IPS-20b (cell line): ENCODE data around the gene GLRA1.
"Not testable (repeated sequence)": the region's sequence is repeated elsewhere in the genome, so short reads cannot be mapped to it uniquely, and the experiment has no call there.

Experiments
- H3K27ac ChIP-seq: one replicate; pipeline ENCODE4 v1.5.1; 2013; ENCODE audit warnings: low read length
- H3K27me3 ChIP-seq: 2 replicates; pipeline ENCODE4 v1.6.1; 2013; ENCODE audit warnings: mild to moderate bottlenecking, low read length, inconsistent platforms; ENCODE audit not compliant: insufficient read depth
- H3K36me3 ChIP-seq: 2 replicates; pipeline ENCODE4 v1.6.1; 2013; ENCODE audit warnings: low read depth, mild to moderate bottlenecking, inconsistent platforms, low read length, moderate library complexity; ENCODE audit not compliant: insufficient read depth
- H3K4me1 ChIP-seq: 2 replicates; pipeline ENCODE4 v1.6.1; 2013; ENCODE audit warnings: mild to moderate bottlenecking, control low read depth, inconsistent platforms, low read length, moderate library complexity; ENCODE audit not compliant: insufficient read depth
- H3K4me3 ChIP-seq: 2 replicates; pipeline ENCODE4 v1.5.1; 2013; ENCODE audit warnings: mild to moderate bottlenecking, low read length, inconsistent platforms
- H3K9ac ChIP-seq: 2 replicates; pipeline ENCODE4 v1.6.1; 2013; ENCODE audit warnings: low read depth, mild to moderate bottlenecking, inconsistent platforms, low read length, moderate library complexity
- H3K9me3 ChIP-seq: 2 replicates; pipeline ENCODE4 v1.6.1; 2013; ENCODE audit warnings: mild to moderate bottlenecking, low read depth, low read length, inconsistent platforms; ENCODE audit not compliant: insufficient read depth

Gene GLRA1

DNA sequence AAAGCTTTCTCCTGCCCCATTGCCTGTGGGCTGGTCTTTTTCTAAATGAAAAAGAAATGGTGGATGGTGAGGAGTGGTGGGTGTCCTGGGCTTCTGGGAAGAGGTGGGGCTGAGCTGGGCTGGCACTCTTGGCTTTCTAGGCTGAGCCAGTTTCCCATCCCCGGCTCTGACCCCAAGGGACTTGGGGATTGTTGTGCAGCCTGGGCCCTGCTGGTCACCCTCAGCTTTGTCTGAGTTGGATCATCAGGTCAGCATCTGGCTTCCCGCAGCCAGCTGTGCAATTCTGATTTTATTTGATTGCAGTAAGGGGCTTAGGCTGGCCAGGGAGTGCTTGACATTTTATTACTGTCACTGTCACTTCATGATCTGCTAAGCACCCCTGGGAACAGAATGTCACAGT is 25.3 kb downstream of the GLRA1 start:
- Histone ChIP-seq H3K9me3 (no peaks in the 10 kb centered on the region), H3K27ac (no peak overlapping the region), H3K36me3 (no peaks in the 10 kb centered on the region), H3K9ac (no peak overlapping the region), H3K4me3 (no peak overlapping the region), H3K4me1 (peaks cover 17% of the 10 kb centered on the region), H3K27me3 (peaks cover 71% of the 10 kb centered on the region)

DNA sequence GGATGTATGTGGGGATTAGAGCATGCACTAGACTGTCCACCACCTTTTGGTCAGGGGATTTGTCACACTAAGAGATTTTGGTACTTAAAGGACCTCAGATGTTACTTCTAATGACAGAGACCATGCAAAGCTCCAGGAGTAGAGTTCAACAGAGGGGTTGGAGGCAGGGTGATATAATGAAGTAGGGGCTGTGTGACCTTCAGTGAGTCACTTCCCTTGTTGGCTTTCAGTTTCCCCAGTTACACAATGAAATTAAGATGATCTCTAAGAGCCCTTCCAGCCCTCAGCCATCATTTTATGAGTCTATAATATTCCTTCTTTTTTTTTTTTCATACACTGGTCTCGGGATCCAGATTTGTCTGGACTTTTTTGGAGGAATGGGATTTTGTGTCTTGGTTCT is 26.8 kb downstream of the GLRA1 start:
- Histone ChIP-seq H3K9ac (no peak overlapping the region), H3K4me1 (peaks cover 4% of the 10 kb centered on the region), H3K9me3 (no peaks in the 10 kb centered on the region), H3K27me3 (peaks cover 56% of the 10 kb centered on the region), H3K27ac (no peak overlapping the region), H3K4me3 (no peak overlapping the region), H3K36me3 (no peaks in the 10 kb centered on the region)

DNA sequence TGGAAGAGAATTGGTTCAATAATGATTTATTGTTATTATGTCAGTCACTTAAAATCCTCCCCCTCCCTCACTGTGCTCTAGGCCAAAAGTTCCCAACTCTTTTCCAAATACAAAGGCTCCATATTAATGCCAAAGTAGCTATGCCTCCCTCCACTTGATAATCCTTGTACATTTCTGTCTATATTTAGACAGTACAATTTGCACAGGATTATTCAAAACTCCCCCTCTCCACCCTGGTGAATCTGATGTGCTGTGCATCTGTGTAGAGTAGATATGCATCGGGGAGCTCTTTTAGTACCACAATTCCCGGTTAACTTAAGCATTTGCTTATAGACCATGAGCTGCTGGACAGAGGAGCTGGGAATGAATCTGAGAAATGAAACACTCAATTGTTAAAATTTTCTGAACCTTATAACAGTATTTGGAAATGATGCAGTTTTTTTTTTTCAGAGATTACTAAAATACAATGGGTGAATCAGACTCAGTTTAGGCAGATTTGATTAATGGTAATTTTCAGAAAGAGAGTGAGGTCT is 27.6 kb downstream of the GLRA1 start:
- Histone ChIP-seq H3K36me3 (no peaks in the 10 kb centered on the region), H3K27me3 (peaks cover 48% of the 10 kb centered on the region), H3K4me3 (no peak overlapping the region), H3K9me3 (no peaks in the 10 kb centered on the region), H3K27ac (no peak overlapping the region), H3K4me1 (no peaks in the 10 kb centered on the region; the same call in 1 of the 2 replicates), H3K9ac (no peak overlapping the region)

GRCh38 chr5:151896031-151896691 is 28.5 kb downstream of the GLRA1 start:
- Histone ChIP-seq H3K4me3 (no peak overlapping the region), H3K27ac (no peak overlapping the region), H3K36me3 (no peaks in the 10 kb centered on the region), H3K27me3 (peaks cover 39% of the 10 kb centered on the region), H3K9me3 (no peaks in the 10 kb centered on the region), H3K4me1 (no peaks in the 10 kb centered on the region; the same call in 1 of the 2 replicates), H3K9ac (no peak overlapping the region)

- H3K36me3 ChIP-seq: no peaks in the 10 kb centered on the region
- no peak overlapping the region for H3K9ac ChIP-seq
- no peak overlapping the region for H3K27ac ChIP-seq
- no peaks in the 10 kb centered on the region; the same call in 1 of the 2 replicates for H3K4me1 ChIP-seq
- no peak overlapping the region for H3K4me3 ChIP-seq
- H3K9me3 ChIP-seq: no peaks in the 10 kb centered on the region
- H3K27me3 ChIP-seq: peaks cover 34% of the 10 kb centered on the region
These were observed 29.0 kb downstream of the GLRA1 start for GRCh38 chr5:151895660-151896030.

DNA sequence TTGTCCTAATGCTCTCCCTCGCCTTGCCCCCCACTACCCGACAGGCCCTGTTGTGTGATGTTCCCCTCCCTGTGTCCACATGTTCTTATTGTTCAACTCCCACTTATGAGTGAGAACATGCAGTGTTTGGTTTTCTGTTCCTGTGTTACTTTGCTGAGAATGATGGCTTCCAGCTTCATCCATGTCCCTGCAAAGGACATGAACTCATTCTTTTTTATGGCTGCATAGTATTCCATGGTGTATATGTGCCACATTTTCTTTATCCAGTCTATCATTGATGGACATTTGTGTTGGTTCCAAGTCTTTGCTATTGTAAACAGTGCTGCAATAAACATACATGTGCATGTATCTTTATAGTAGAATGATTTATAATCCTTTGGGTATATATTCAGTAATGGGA is 31.2 kb downstream of the GLRA1 start:
- not testable (repeated sequence) for H3K27ac ChIP-seq, H3K36me3 ChIP-seq, H3K9ac ChIP-seq, H3K4me1 ChIP-seq, H3K4me3 ChIP-seq, H3K9me3 ChIP-seq
- H3K27me3 ChIP-seq: peaks cover 12% of the 10 kb centered on the region

DNA sequence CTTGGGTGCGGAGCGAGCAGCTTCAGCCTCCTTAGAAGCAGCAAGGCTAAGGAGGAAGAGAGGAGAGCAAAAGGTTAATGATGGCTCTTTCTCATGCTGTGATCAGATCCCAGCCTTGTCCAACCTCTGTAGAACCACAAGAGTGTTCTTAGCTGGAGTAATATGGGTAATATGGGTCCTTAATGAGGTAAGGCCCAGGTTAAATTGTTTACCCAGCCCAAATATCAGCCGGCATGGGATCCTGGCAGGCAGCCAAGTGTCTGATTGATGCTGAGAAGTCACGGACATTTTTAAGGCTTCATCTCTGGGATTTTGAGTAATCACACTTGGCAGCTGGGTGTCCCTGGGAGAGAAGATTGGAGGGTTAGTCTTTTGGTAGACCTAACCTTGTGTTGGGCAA is 32.3 kb downstream of the GLRA1 start:
- Histone ChIP-seq H3K9me3 (no peaks in the 10 kb centered on the region), H3K27me3 (peaks cover 1% of the 10 kb centered on the region; the same call in 1 of the 2 replicates), H3K9ac (no peak overlapping the region), H3K27ac (no peak overlapping the region), H3K36me3 (no peaks in the 10 kb centered on the region), H3K4me3 (no peak overlapping the region), H3K4me1 (peaks cover 4% of the 10 kb centered on the region; the same call in 1 of the 2 replicates)

- Histone ChIP-seq H3K4me1 (peaks cover 10% of the 10 kb centered on the region; the same call in 1 of the 2 replicates), H3K9me3 (no peaks in the 10 kb centered on the region), H3K27ac (no peak overlapping the region), H3K36me3 (no peaks in the 10 kb centered on the region), H3K4me3 (no peak overlapping the region), H3K27me3 (no peaks in the 10 kb centered on the region), H3K9ac (no peak overlapping the region)
These were observed 34.4 kb downstream of the GLRA1 start for GRCh38 chr5:151890299-151890698.

DNA sequence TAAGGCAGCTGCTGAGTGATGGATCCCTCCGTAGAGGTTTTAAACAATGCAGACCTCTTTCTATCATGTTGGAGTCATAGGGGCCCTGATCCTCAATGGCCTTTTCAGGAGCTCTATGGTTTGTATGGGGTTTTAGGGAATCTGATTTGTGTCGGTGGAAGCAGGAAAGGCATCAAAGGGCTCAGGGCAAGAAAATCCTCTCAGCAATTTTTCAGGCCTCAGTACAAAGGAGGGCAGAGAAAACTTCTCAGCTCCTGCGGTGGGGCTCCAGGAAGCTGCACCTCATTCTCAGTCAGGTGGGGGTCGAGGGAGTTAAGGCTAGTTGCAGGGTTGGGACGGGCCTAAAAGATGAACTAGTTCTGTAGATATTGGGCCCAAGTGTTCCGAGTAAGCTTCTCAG is 35.0 kb downstream of the GLRA1 start:
- Histone ChIP-seq H3K36me3 (no peaks in the 10 kb centered on the region), H3K9ac (no peak overlapping the region), H3K9me3 (no peaks in the 10 kb centered on the region)

DNA sequence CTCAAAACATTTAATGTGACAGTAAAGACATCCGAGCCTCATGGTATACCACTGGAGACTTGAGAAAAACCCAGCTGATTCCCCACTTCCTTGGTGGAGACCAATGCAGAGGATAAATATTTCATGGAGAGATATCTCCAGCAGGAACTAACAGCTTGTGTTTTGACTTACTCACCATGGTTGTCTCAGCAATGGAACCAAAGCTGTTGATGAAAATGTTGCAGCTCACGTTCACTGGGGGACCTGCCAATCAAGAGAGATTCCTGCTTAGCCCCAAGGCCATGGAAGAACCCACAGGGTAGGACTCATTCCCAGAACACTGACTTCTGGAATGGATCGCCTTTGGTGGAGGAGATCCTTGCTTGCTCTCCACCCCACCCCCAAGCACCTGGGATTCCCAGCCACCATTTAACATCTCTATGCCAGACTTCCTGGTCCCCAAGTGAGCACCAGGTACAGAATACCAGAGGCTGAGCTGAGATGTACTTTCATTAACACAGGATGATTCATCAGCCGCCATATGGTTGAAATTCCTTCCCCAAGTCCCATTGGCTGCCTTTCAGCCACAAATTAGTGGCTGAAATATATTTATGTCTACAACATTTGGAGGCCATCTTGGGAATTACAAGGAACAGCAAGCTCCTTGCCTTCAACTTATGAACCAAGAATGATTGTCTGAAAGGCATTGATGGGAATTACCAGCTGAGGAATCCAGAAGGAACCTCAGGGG is 37.9 kb downstream of the GLRA1 start:
- no peaks in the 10 kb centered on the region for H3K36me3 ChIP-seq
- no peaks in the 10 kb centered on the region for H3K9me3 ChIP-seq
- no peak overlapping the region for H3K4me3 ChIP-seq
- H3K27me3 ChIP-seq: peaks cover 15% of the 10 kb centered on the region
- H3K9ac ChIP-seq: no peak overlapping the region
- peaks cover 10% of the 10 kb centered on the region; the same call in 1 of the 2 replicates for H3K4me1 ChIP-seq
- H3K27ac ChIP-seq: no peak overlapping the region

More for the DNA sequence above, 35.0 kb downstream of the GLRA1 start:
- Histone ChIP-seq H3K4me3 (no peak overlapping the region), H3K4me1 (peaks cover 10% of the 10 kb centered on the region; the same call in 1 of the 2 replicates), H3K27ac (no peak overlapping the region), H3K27me3 (no peaks in the 10 kb centered on the region)

DNA sequence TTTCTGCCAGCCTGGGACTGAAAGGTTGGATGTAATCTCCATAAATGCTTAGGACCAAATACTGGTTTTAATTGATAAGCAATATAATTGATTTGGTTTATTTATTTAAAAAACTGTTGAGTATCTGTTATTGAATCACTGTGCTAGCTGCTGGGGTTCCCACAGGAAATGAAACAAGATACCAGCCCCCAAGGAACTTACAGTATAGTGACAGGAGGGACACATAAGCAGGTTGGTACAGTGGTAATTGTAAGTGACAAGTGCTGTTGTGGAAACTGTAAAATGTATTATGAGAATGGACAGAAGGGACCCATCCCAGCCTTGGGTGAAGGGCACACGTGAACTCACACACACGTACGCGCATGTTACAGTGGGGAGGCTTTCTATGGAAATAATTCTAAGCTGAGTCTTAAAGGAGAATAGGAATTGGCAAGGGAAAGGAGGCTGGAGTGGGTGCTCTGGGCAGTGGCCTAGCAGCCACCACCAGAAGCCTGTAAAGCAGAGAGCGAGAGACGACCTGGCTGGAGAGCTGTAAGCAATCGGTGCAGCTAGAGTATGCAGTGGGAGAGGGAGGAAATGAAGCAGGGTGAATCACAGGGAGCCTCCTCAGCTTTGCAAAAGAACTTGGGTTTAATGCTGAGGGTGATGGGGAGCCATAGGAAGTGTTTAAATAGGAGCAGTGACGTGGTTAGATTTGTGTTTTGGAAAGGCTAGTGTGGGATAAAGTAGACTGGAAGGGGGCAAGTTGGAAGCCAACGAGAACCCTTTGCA is 39.3 kb downstream of the GLRA1 start:
- Histone ChIP-seq H3K36me3 (no peaks in the 10 kb centered on the region), H3K27me3 (peaks cover 20% of the 10 kb centered on the region), H3K4me1 (peaks cover 10% of the 10 kb centered on the region; the same call in 1 of the 2 replicates), H3K9ac (no peak overlapping the region), H3K27ac (no peak overlapping the region), H3K9me3 (no peaks in the 10 kb centered on the region), H3K4me3 (no peak overlapping the region)
